SK-N-SH treated with all-trans-retinoic acid at 6 μM for 48 hours (cell line): Measurements from ENCODE around the gene RAI2.

ENCODE experiments used
- ATAC-seq: fragments of 200-7000 bp; cut with Tn5 transposase; 3 replicates; pipeline ENCODE4 v1.9.1; 2020; ENCODE audit warnings: mild to moderate bottlenecking, moderate library complexity
- ARNTL ChIP-seq: fragments of 450-650 bp; formaldehyde crosslinking; IDR thresholded peaks from 2 replicates; pipeline ENCODE4 v1.5.0; 2020; ENCODE audit warnings: low read depth, mild to moderate bottlenecking, moderate library complexity, borderline replicate concordance
- BACH2 ChIP-seq: fragments of 250-450 bp; sonication (Bioruptor Pico); IDR thresholded peaks from 2 replicates; pipeline ENCODE4 v1.9.0; 2021; ENCODE audit warnings: mild to moderate bottlenecking, borderline replicate concordance
- CSDC2 ChIP-seq: fragments of 250-450 bp; sonication (Bioruptor Pico); IDR thresholded peaks from 2 replicates; pipeline ENCODE4 v1.5.0; 2020; ENCODE audit warnings: mild to moderate bottlenecking, moderate library complexity
- ESRRG ChIP-seq: fragments of 250-450 bp; sonication (Bioruptor Pico); IDR thresholded peaks from 2 replicates; pipeline ENCODE4 v1.6.1; 2021; ENCODE audit warnings: mild to moderate bottlenecking
- GLIS3 ChIP-seq: fragments of 250-450 bp; sonication (Bioruptor Pico); IDR thresholded peaks from 2 replicates; pipeline ENCODE4 v1.5.0; 2020; ENCODE audit warnings: mild to moderate bottlenecking, moderate library complexity
- ISL1 ChIP-seq: fragments of 250-450 bp; sonication (Bioruptor Pico); IDR thresholded peaks from 2 replicates; pipeline ENCODE4 v2.1.2; 2022; ENCODE audit warnings: mild to moderate bottlenecking, moderate library complexity
- OSR1 ChIP-seq: fragments of 250-450 bp; sonication (Bioruptor Pico); IDR thresholded peaks from 2 replicates; pipeline ENCODE4 v1.8.0; 2022; ENCODE audit warnings: moderate library complexity, mild to moderate bottlenecking, inconsistent platforms
- PATZ1 ChIP-seq: fragments of 250-450 bp; sonication (Bioruptor Pico); IDR thresholded peaks from 2 replicates; pipeline ENCODE4 v1.8.0; 2020; ENCODE audit warnings: mild to moderate bottlenecking, moderate library complexity, borderline replicate concordance
- PPARA ChIP-seq: fragments of 250-450 bp; sonication (Bioruptor Pico); IDR thresholded peaks from 2 replicates; pipeline ENCODE4 v1.5.0; 2020; ENCODE audit warnings: mild to moderate bottlenecking, borderline replicate concordance
- SNAI2 ChIP-seq: fragments of 250-450 bp; sonication (Bioruptor Pico); IDR thresholded peaks from 2 replicates; pipeline ENCODE4 v1.5.0; 2020; ENCODE audit warnings: mild to moderate bottlenecking, moderate library complexity
- TCF4 ChIP-seq: fragments of 250-450 bp; sonication (Bioruptor Pico); IDR thresholded peaks from 2 replicates; pipeline ENCODE4 v1.8.0; 2021; ENCODE audit warnings: mild to moderate bottlenecking, moderate library complexity, borderline replicate concordance
- TOX ChIP-seq: fragments of 250-450 bp; sonication (Bioruptor Pico); IDR thresholded peaks from 2 replicates; pipeline ENCODE4 v1.8.0; 2021; ENCODE audit warnings: mild to moderate bottlenecking, moderate library complexity, borderline replicate concordance
- ZC3H10 ChIP-seq: fragments of 250-450 bp; sonication (Bioruptor Pico); IDR thresholded peaks from 2 replicates; pipeline ENCODE4 v1.5.1; 2021; ENCODE audit warnings: mild to moderate bottlenecking, moderate library complexity
- ZFP3 ChIP-seq: fragments of 250-450 bp; sonication (Bioruptor Pico); IDR thresholded peaks from 2 replicates; pipeline ENCODE4 v1.5.0; 2020; ENCODE audit warnings: mild to moderate bottlenecking, moderate library complexity
- ZFP30 ChIP-seq: fragments of 450-650 bp; formaldehyde crosslinking; IDR thresholded peaks from 2 replicates; pipeline ENCODE4 v1.5.0; 2022; ENCODE audit warnings: mild to moderate bottlenecking, moderate library complexity
- ZNF565 ChIP-seq: fragments of 450-650 bp; formaldehyde crosslinking; conservative IDR thresholded peaks from 2 replicates; pipeline ENCODE4 v1.5.0; 2020; ENCODE audit warnings: low read depth, mild to moderate bottlenecking, moderate library complexity
- ZNF8 ChIP-seq: fragments of 450-650 bp; formaldehyde crosslinking; IDR thresholded peaks from 2 replicates; pipeline ENCODE4 v1.5.0; 2020; ENCODE audit warnings: mild to moderate bottlenecking, moderate library complexity
- TF ChIP-seq, protein P1 (sequence below): fragments of 250-450 bp; sonication (Bioruptor Pico); IDR thresholded peaks from 2 replicates; pipeline ENCODE4 v1.8.0; 2021; ENCODE audit warnings: low read depth, mild to moderate bottlenecking, moderate library complexity, borderline replicate concordance
- TF ChIP-seq, protein P2 (sequence below): fragments of 250-450 bp; sonication (Bioruptor Pico); IDR thresholded peaks from 2 replicates; pipeline ENCODE4 v1.5.1; 2021; ENCODE audit warnings: mild to moderate bottlenecking, moderate library complexity
- TF ChIP-seq, protein P3 (sequence below): fragments of 250-450 bp; sonication (Bioruptor Pico); IDR thresholded peaks from 2 replicates; pipeline ENCODE4 v1.5.0; 2020; ENCODE audit warnings: mild to moderate bottlenecking, moderate library complexity
- TF ChIP-seq, protein P4 (sequence below): fragments of 250-450 bp; sonication (Bioruptor Pico); IDR thresholded peaks from 2 replicates; pipeline ENCODE4 v1.5.1; 2020; ENCODE audit warnings: low read depth, mild to moderate bottlenecking, moderate library complexity

The RAI2 gene

GRCh38 chrX:17860811-17861488 lies at the start of gene RAI2:
TSS of gene RAI2 (minus strand) at chrX:17861298. CDS start at chrX:17802010, 59,288 bp downstream.
- TF ChIP-seq ARNTL (CRISPR knock-in tag) (no peak), ESRRG (CRISPR knock-in tag) (no peak), ISL1 (CRISPR knock-in tag) (no peak), ZNF8 (no peak), OSR1 (no peak), ZC3H10 (no peak), GLIS3 (CRISPR knock-in tag) (no peak), TCF4 (CRISPR knock-in tag) (no peak), ZFP3 (CRISPR knock-in tag) (no peak), PPARA (CRISPR knock-in tag) (no peak)
- TF ChIP-seq, protein P1, sequence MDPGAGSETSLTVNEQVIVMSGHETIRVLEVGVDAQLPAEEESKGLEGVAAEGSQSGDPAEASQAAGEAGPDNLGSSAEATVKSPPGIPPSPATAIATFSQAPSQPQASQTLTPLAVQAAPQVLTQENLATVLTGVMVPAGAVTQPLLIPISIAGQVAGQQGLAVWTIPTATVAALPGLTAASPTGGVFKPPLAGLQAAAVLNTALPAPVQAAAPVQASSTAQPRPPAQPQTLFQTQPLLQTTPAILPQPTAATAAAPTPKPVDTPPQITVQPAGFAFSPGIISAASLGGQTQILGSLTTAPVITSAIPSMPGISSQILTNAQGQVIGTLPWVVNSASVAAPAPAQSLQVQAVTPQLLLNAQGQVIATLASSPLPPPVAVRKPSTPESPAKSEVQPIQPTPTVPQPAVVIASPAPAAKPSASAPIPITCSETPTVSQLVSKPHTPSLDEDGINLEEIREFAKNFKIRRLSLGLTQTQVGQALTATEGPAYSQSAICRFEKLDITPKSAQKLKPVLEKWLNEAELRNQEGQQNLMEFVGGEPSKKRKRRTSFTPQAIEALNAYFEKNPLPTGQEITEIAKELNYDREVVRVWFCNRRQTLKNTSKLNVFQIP (CRISPR knock-in tag): no peak
- TF ChIP-seq, protein P2, sequence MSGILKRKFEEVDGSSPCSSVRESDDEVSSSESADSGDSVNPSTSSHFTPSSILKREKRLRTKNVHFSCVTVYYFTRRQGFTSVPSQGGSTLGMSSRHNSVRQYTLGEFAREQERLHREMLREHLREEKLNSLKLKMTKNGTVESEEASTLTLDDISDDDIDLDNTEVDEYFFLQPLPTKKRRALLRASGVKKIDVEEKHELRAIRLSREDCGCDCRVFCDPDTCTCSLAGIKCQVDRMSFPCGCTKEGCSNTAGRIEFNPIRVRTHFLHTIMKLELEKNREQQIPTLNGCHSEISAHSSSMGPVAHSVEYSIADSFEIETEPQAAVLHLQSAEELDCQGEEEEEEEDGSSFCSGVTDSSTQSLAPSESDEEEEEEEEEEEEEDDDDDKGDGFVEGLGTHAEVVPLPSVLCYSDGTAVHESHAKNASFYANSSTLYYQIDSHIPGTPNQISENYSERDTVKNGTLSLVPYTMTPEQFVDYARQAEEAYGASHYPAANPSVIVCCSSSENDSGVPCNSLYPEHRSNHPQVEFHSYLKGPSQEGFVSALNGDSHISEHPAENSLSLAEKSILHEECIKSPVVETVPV (CRISPR knock-in tag): no peak
- ATAC-seq: no peak; the same call in 2 of the 3 replicates

GRCh38 chrX:17888421-17888820 lies 27.3 kb upstream of the RAI2 start:
- ATAC-seq: no peak
- no peak for TF ChIP-seq TCF4 (CRISPR knock-in tag)
- no peak for TF ChIP-seq OSR1
- no peak for TF ChIP-seq ARNTL (CRISPR knock-in tag)
- TF ChIP-seq, protein P3, sequence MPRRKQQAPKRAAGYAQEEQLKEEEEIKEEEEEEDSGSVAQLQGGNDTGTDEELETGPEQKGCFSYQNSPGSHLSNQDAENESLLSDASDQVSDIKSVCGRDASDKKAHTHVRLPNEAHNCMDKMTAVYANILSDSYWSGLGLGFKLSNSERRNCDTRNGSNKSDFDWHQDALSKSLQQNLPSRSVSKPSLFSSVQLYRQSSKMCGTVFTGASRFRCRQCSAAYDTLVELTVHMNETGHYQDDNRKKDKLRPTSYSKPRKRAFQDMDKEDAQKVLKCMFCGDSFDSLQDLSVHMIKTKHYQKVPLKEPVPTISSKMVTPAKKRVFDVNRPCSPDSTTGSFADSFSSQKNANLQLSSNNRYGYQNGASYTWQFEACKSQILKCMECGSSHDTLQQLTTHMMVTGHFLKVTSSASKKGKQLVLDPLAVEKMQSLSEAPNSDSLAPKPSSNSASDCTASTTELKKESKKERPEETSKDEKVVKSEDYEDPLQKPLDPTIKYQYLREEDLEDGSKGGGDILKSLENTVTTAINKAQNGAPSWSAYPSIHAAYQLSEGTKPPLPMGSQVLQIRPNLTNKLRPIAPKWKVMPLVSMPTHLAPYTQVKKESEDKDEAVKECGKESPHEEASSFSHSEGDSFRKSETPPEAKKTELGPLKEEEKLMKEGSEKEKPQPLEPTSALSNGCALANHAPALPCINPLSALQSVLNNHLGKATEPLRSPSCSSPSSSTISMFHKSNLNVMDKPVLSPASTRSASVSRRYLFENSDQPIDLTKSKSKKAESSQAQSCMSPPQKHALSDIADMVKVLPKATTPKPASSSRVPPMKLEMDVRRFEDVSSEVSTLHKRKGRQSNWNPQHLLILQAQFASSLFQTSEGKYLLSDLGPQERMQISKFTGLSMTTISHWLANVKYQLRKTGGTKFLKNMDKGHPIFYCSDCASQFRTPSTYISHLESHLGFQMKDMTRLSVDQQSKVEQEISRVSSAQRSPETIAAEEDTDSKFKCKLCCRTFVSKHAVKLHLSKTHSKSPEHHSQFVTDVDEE (CRISPR knock-in tag): no peak
- TF ChIP-seq BACH2: no peak
- TF ChIP-seq ZFP3 (CRISPR knock-in tag): no peak
- no peak for TF ChIP-seq ZNF565 (CRISPR knock-in tag)
- no peak for TF ChIP-seq PPARA (CRISPR knock-in tag)
- no peak for TF ChIP-seq ZC3H10
- TF ChIP-seq PATZ1 (CRISPR knock-in tag): no peak
- TF ChIP-seq ISL1 (CRISPR knock-in tag): no peak
- no peak for TF ChIP-seq SNAI2
- no peak for TF ChIP-seq CSDC2 (CRISPR knock-in tag)
- TF ChIP-seq ZNF8: no peak
- TF ChIP-seq, protein P4, sequence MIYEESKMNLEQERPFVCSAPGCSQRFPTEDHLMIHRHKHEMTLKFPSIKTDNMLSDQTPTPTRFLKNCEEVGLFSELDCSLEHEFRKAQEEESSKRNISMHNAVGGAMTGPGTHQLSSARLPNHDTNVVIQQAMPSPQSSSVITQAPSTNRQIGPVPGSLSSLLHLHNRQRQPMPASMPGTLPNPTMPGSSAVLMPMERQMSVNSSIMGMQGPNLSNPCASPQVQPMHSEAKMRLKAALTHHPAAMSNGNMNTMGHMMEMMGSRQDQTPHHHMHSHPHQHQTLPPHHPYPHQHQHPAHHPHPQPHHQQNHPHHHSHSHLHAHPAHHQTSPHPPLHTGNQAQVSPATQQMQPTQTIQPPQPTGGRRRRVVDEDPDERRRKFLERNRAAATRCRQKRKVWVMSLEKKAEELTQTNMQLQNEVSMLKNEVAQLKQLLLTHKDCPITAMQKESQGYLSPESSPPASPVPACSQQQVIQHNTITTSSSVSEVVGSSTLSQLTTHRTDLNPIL: no peak
- TF ChIP-seq, protein P2 (CRISPR knock-in tag): no peak
- TF ChIP-seq ZFP30 (CRISPR knock-in tag): no peak
- no peak for TF ChIP-seq GLIS3 (CRISPR knock-in tag)
- no peak for TF ChIP-seq TOX
- TF ChIP-seq, protein P1 (CRISPR knock-in tag): no peak
- TF ChIP-seq, all 23 proteins: peak for 0
